HG02678 (cell line): Measurements from ENCODE around the gene DLEU7.

Experiments used
- ATAC-seq: cut with Tn5 transposase; IDR thresholded peaks from one replicate; pipeline ENCODE4 v1.9.1; 2021; ENCODE audit warnings: mild to moderate bottlenecking, moderate library complexity; ENCODE audit not compliant: unreplicated experiment

DLEU7 gene

DNA sequence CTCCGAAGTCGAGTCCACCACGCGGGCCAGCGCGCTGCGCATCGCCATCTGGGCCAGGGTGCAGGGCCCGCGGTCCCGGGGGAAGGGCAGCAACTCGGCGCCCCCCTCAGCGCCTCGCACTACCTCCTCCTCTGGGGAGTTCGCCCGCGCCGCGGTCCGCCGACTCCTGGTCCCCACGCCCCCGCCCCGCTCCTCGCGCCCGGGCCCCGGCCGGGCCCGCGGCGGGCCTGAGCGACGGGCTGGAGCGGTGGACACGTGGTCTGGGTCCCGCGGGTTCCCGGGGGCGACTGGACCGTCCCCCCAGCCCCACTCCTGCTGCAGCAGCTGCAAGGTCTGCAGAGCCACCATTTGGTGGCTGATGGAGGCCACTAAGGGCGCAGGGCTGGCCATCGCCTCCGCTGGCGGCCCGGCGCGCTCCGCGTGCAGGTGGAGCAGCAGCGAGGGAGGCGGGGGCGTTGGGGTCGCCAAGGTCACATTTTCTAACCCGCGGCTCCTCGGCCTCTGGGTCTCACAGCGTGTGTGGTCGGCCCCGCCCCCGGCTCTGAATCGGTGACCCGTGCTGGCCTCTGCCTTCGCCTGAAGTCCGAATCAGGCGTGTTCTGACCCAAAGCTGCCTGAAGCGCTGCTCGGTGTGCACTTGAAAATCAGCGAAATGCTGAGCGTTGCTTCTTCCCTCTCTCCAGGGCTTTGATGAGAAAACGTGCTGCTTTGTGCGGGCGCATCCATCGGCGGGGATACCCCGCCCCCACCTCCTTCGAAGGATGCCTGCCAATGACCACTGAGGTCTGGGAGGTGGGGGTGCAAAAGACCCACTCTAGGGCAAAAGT lies at the start of gene DLEU7:
DLEU7 (minus strand) TSS at position 436 of the 827 bp plus-strand sequence; CDS start at position 390, 46 bp downstream.
- ATAC-seq, result no peak

DNA sequence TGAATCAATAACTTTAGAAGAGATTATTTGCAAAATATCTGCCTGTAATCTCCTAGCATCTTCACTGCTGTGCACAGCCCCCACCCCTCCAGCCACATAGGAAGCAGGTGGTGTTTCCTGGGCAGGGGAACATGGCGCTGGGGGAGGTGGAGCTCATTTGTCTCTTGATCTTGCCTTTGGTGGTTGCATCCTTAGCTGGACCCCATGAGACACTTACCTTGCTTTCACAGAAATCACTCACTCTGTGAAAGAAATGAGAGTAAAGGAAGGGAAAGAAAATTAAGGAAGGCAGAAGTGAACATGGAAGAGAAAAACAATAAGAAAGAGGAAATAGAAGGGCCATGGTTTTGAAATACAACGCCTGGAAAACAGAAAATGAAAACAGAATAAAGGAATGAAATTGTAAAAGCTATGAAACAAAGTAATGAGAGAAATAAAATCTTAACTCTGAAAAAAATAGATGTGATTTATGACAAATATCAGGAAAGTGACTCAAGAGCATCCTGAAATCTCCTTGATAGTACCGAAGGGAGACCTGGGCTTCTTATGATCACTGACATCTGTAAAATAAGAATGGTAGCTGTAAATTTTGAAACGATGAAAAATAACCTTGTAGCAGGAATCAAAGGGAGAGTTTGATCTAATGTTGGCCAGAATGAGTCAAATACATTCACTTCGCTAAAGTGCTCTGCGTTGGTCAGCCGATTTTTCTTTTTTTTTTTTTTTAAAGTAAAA lies 48.9 kb upstream of the DLEU7 start:
- ATAC-seq, result no peak

DNA sequence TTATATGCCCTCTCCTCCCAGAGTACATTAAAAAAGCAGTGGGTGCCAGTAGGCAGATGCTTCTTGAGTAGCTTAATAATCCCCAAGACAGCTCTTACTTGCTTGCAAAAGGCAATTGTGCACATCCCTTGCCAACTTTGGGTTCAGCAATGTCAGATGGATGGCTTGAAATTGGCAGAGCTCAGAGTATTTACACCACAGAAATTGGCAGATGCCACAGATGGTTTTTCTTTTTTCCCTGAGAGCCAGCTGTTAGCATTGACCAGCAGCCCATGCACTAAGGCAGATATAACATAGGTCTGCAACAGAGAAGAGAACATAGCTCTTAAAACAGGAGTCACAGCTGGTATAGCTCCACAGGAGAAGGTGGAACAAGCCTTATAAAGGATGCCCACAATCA lies 47.7 kb upstream of the DLEU7 start:
- ATAC-seq, result no peak

DNA sequence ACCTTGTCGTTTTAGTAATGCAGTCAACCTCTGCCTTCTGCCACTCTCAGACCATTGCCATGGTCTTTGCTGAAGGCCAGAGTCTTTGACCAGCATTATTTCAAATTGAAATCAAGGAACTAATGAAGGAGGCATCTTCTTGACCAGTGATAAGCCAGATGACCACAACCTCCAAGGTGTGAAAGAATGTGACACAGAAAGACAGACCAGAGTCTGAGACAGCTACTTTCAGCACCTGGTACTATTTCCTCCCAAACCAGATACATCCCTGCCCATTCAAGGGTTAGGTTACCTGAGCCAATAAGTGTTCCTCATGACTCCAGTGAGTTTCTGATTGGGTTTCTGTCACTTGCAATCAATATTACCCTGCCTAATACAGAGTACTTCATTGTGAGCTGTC lies 45.8 kb upstream of the DLEU7 start:
- no peak for ATAC-seq

DNA sequence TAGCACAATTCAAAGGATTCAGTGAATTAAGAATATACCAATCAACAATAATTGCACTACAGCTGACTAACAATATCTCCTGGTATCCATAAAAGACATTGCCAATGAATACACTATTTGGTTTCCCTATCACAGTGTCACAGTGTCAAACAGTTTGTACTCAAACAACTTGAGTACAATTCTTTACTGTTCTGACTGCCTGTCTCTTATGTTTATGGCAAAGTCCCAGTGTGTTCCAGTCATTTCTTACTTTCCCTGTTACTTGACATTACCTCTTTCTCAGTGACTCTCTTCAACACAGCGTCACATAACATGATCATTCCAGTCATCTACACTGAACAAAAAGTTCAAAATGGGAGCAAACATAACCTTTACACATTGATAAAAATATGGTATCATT lies 44.9 kb upstream of the DLEU7 start:
- ATAC-seq, result no peak

DNA sequence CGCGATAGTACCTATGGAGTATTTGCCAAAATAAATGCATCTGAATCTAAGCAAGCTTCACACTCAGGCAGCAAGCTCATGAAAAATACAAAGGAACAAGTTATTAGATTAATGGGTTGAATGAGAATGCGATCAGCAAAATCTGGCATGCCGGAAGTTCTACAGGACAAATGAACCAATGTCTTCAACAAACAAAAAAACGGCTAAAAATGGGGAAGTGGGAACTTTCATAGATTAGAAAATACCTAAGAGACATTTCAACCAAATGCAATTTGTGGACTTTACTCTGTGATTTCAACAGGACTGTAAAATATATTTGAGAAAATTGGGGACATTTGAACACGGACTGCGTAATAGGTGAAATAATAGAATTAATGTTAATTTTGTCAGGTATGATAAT lies 43.7 kb upstream of the DLEU7 start:
- no peak for ATAC-seq

DNA sequence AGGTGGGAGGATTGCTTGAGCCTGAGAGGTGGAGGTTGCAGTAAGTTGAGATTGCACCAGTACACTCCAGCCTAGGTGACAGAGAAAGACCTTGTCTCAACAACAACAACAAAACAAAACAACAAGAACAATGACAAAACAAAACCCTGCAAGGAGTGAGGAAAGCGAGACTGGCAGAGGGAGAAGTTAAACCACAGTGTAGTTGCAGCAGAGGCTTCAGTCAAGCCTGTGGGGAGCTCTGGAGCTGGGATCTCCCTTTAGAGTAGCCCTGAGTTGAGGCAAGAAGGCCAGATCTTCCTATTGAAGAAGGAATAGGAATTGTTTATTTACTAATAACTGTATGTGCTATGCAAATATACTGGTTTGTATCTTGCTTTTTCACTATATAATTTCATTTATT lies 40.8 kb upstream of the DLEU7 start:
- no peak for ATAC-seq

DNA sequence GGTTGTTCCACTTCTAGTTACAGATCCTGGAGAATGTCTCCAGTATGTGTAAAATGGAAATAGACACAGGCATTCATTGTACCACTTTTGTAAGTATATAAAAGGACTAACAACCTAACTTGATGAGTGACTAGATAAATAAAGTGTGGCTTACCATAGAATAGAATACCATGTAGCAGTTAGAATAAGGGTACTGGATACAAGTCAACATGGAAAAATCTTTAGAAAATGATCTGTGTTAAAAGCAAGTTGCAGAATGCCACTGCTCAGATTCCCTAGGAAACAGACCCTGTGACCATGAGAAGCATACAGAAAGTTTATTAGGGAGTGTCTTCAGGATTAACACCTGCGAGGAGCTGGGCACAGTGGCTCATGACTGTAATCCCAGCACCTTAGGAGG lies 40.2 kb upstream of the DLEU7 start:
- ATAC-seq, result no peak

DNA sequence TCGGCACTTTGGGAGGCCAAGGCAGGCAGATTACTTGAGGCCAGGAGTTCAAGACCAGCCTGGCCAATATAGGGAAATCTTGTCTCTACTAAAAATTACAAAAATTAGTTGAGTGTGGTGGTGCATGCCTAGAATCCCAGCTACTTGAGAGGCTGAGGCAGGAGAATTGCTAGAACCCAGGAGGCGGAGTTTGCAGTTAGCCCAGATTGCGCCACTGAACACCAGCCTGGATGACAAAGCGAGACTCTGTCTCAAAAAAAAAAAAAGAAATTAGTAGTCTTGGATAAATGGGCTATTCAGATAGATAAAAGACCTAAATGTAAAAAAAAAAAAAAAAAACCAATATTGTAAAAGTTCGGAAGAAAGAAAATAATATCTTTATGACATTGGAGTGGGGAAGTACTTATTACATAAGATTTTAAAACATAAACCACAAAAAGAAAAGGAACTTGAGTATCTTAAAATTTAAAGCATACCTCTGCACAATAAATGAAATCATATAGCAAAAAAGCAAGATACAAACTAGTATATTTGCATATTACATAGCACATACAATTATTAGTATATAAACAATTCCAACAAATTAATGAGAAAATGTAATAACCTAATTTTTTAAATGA lies 39.4 kb upstream of the DLEU7 start:
- ATAC-seq, result no peak

DNA sequence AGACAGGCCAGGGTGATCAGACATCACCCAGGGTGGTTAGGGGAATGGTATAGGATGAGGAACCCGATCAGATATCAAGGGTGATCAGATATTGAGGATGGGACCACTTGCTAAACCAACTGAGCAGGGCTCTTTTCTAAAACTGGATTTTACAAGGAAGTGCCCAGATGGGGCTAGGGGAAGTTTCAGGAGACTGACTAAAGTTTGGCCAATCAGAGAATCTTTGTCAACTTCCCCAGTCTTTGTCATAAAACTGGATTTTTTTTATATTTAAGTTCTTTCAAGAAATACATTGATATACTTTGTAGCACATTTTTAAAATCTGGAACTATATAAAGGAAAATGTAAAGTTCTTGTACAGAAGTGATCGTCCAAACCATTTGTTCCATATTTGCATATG lies 30.5 kb upstream of the DLEU7 start:
- no peak for ATAC-seq

DNA sequence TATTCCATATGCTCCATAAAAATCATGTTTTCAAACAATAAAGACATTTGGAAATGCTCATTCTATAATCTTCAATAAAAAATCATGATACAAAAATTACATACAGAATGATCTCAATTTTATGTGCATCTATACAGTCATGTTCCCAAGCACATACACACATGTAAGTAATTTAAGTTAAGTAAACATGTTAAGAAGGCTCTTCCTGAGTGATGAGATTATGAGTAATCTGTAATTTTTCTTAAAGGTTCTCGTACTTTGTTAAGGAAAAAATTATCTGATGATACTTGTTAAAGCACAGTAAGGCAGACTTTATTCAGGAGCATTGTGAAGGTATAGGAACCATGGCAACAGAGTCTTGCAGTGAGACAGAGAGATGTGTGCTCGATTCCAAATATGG lies 30.0 kb upstream of the DLEU7 start:
- ATAC-seq, result no peak

DNA sequence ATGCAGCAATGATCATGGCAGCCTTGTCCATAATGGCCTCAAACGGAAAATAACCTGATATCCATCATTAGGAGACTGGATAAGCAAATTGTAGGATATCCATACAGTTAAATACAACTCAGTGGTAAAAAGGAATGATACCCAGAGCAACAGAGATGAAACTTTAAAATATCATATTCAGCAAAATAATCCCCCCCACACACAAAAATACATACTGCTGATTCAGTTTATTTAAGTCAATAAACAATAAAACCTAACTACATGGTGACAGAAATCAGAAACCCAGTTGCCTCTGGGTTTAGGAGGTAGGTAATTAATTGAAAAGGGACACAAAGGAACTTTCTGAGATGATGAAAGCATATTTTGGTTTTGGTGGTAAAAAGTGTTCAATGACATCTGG lies 27.9 kb upstream of the DLEU7 start:
- no peak for ATAC-seq

DNA sequence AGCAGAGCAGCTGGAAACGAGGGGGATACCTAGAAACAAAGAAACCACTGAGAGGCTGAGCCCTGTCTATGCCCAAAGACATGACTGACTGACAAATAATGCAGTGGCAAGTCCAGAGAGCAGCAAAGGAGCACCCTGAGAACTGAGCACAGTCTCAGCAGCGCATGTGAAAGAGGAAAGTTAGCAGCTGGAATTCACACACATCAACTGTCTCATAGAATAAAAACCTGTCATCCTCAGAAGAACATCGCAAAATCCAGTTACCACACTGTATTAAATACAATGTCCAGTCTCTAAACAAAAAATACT lies 24.1 kb upstream of the DLEU7 start:
- no peak for ATAC-seq

DNA sequence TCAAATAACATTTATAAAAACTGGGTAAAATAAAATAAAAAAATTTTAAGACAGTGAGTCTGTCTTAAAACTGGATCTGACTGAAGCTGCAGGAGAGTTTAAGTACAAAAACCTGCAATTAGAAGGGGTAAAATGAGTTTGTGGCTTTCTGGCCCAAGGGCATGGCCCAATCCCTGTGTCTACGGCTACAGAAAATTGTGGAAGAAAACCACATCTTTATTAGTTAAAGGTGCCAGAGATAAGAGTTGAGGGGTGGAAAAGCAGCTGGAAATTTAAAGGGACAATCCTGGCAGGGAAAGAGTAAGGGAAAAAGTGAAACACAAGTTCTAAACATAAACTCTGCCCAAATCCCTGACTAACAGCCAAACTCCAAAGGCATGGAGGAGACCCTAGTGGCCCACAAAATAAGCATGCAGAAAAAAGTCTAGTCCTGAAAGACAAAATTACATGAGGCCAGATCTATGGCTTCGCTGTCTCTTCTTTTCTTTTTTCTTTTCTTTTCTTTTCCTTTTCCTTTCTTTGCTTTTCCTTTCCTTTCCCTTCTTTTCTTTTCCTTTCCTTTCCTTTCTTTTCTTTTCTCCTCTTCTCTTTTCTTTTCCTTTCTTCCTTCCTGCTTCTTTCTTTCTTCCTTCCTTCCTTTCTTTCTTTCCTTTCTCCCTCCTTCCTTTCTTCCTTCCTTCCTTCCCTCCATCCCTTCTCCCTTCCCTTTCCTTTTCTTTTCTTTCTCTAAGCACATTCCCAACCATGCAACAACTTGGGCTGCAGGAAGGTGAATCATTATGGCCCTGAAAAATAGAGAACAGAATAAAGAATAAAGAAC lies 23.5 kb upstream of the DLEU7 start:
- ATAC-seq, result no peak

DNA sequence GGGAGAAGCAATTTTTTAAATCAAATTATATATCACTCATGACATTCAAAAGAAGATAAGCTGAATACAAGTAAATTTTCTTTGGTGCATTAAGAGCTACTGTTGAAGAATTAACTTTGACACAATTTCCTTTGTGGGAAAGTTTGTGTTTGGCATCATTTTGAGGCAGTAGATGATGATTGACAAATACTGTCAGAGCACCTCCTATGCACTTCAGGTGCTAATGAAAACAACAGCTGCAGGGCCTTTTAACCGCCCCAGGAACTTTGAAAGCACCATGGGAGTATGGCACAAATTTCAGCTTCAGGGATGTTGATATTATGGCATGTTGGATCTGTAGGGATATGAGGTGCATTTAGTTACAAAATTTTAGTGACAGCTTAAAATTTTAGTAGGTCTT lies 21.0 kb upstream of the DLEU7 start:
- no peak for ATAC-seq

DNA sequence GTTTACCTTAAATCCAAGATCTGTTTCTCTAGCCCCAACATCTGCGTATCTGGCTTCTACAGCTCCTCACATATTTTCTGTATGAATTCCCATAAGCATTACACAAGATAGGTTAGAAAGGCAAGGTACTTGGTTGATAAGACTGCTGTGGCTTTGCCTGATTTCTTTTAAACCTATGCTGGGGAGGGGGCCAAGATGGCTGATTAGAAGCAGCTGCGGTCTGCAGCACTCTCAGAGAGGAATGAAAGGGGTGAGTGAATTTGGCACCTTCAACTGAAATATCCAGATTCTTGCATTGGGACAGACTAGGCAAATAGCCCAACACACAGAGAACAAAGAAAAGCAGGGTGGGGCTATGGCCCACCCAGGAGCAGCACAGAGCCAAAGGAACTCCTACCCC lies 12.2 kb upstream of the DLEU7 start:
- no peak for ATAC-seq

DNA sequence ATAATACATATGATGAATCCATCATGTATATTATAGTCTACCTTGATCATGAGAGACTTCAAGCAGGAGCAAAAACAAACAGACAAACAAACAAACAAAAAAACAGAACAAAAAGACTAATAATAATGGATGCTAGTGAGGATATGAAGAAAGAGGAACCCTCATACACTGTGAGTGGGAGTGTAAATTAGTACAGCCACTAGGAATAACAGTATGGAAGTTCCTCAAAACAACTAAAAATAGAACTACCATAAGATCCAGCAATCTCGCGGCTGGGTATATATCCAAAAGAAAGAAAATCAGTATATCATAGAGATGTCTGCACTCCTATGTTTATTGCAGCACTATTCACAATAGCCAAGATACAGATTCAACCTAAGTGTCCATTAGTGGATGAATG lies 7.0 kb upstream of the DLEU7 start:
- no peak for ATAC-seq

DNA sequence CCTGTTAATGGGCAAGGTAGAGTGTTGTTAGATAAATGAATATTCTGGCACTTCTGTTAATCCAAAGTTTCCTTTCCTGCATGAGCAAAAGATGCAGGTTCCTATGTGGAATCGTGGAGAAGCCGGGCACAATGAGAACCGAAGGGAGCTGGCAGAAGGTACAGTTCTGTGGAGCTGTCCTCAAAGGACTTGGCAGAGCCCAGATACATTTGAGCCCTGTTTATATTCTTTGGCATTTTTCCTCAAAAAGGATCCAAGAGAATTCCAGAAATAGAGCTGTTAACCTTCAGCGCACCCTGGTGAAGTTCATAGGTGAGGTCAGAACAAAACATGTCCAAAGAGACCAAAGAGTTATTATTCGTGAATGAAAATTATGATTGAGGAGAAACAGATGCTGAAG lies 4.0 kb upstream of the DLEU7 start:
- no peak for ATAC-seq

DNA sequence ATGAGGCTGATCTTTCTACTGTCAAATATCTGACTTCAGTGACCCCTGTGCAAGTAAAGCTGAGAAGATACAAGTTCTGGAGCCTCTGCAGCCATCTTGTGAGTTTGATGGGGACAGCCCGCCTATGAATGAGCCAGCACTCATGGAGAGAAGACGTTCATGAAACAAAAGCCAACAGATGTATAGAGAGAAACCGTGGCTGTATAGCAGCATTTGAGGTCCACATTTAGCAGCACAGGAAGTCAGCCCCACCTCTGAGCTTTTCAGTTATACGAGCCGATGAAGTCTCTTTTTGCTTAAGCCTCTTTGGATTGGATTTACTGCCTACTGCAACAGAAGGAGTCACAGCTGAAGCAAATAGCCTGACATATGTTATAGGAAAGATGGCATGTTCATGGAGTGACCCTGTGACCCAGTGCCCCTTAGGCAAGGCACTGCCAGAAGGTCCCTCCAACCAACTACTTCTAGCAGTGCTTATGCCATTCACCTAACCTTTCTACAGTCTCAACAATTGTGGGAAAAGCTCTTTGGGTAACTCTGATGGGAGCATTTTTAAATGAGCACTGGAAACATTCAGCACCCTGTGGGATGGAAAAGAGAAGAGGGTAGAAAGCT lies 3.5 kb upstream of the DLEU7 start:
- no peak for ATAC-seq

DNA sequence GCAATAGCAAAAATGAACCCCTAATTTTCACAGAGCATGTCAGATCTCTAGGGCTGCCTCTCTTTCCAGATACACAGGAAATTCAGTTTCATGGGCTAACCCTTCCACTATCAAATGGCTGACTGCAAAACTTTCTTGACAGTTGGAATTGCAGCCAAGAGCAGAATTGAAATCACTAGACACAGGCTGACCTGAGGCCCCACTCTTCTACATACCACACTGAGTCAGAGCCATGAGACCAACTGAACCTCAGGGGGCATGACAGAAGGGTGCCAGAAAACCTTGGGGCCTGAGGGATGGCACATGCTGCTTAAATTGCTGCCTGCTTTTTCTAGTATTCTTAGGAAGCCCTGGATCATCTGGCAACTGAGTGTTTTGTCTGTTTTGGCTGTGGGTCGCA lies 1.7 kb upstream of the DLEU7 start:
- no peak for ATAC-seq
